Adrenal gland (tissue), 12 donors: ENCODE measurements around the gene CD101. TPM values are rescaled to one million over a fixed set of nuclear protein-coding genes. Genes with fewer than 3 reads are reported as not detected.

Experiments used
- DNase-seq, 7 donors: peaks; one replicate each; pipeline ENCODE4 v3.0.0-alpha.2; 2019 to 2020
- H3K27ac ChIP-seq, 5 donors: fragments of 200-600 bp; sonication (generic) in 4 of 5; 1 replicate in 3 of 5; 2 replicates in 2 of 5; pipeline versions ENCODE4 v1.5.1 to v1.8.0; 2016 to 2020; ENCODE audit warnings: mild to moderate bottlenecking in 1 of 5
- H3K27me3 ChIP-seq: fragments of 200-600 bp; 2 replicates; pipeline ENCODE4 v1.8.0; 2021
- H3K36me3 ChIP-seq, 2 donors: fragments of 200-600 bp; replicated peaks in 1 of 2; 1 replicate in 1 of 2; 2 replicates in 1 of 2; pipeline versions ENCODE4 v1.5.1 to v1.8.0; 2018 to 2022
- H3K4me1 ChIP-seq, 2 donors: fragments of 200-600 bp; replicated peaks in 1 of 2; 1 replicate in 1 of 2; 2 replicates in 1 of 2; pipeline versions ENCODE4 v1.5.1 to v1.8.0; 2018 to 2021
- H3K4me3 ChIP-seq, 4 donors: fragments of 200-600 bp; sonication (generic) in 3 of 4; one replicate each; pipeline ENCODE4 v1.5.1; 2016 to 2018
- H3K9me3 ChIP-seq, 3 donors: fragments of 200-600 bp; sonication (generic) in 1 of 3; replicated peaks in 1 of 3; 1 replicate in 2 of 3; 2 replicates in 1 of 3; pipeline versions ENCODE4 v1.5.1 to v1.8.0; 2016 to 2021
- CTCF ChIP-seq, 6 experiments: fragments of 450-650 bp in 4 of 6; fragments of 200-600 bp in 2 of 6; sonication (generic) in 1 of 6; IDR thresholded peaks; 1 replicate in 5 of 6; 2 replicates in 1 of 6; pipeline versions ENCODE4 v1.5.1 to v1.8.0; 2016 to 2021; ENCODE audit warnings: antibody characterized with exemption in 6 of 6, mild to moderate bottlenecking in 2 of 6, moderate library complexity in 1 of 6
- POLR2A ChIP-seq, 2 donors: fragments of 450-650 bp; IDR thresholded peaks; one replicate each; pipeline ENCODE4 v1.6.1; 2017; ENCODE audit warnings: antibody characterized with exemption in 2 of 2, mild to moderate bottlenecking in 2 of 2, moderate library complexity in 1 of 2
- WGBS, 4 donors: extraction: QIAGEN DNeasy Blood & Tissue Kit in 2 of 4; methylation state at CpG; one replicate each; pipeline versions ENCODE4 v1.1.5 to v1.1.7; 2013 to 2017; 5-methylcytosine and 5-hydroxymethylcytosine counted together
- intact Hi-C, 2 donors: fragments of 100-400 bp; cut with DNase I; formaldehyde crosslinking; loops; one replicate each; pipeline versions ENCODE4 v1.14.1 to v1.15.0; 2022 to 2023
- polyA plus RNA-seq, 3 donors: library from polyadenylated mRNA; stranded (reverse); fragments of 200-250 nt in 2 of 3; fragments of 350-450 nt in 1 of 3; fragmentation: Illumina TruSeq in 1 of 3; extraction: RNeasy Lipid Tissue Mini Kit (QIAGEN cat#74804) in 1 of 3; gene quantifications; one replicate each; pipeline ENCODE4 v1.2.3, GENCODE V29; 2013 to 2014
- total RNA-seq, 9 donors: library from RNA; depleted of rRNA in 4 of 9; stranded (reverse); fragments of >200 nt in 4 of 9; fragments of 120-200 nt in 1 of 9; fragmentation: NEBNext Ultra II Directional in 1 of 9; extraction: Animal tissue kit (Norgen Biotek cat#: 25700) in 1 of 9; gene quantifications; one replicate each; pipeline versions ENCODE4 v1.1.0 to v1.2.4, GENCODE V29; 2013 to 2023
- donor health status: healthy with polysubstance abuse.
- donor health status: Bipolar disorder and iron deficiency.
- donor health status: DM: yes; HTN: yes; CAD: no.
- donor health status: DM: no; HTN: no; CAD: no.
- donor health status: DM: no; HTN: no; CAD: no.
- donor health status: DM: yes; HTN: yes; CAD: no.

The CD101 gene
- total and polyA plus RNA-seq, 12 donors = 0.47 to 7.5 (median 1.8) TPM

- no peak for TF ChIP-seq CTCF (IDR thresholded peaks at IDR 0.05)
- intact Hi-C loops = loop anchor here (10.0 kb wide), 3 partner anchors 137 to 317 kb away; no protein-coding TSS in a partner anchor
- no peaks in the 10 kb centered on the region for H3K9me3 ChIP-seq
- no peak overlapping the region for H3K4me3 ChIP-seq
- no peak for DNase-seq
- no peak overlapping the region for H3K27ac ChIP-seq
- H3K4me1 ChIP-seq = no peaks in the 10 kb centered on the region
- 41 to 70% (median 51%) methylated on average over 8 of the region's 8 CpGs for WGBS, 4 donors
- no peaks in the 10 kb centered on the region for H3K27me3 ChIP-seq
- H3K36me3 ChIP-seq = no peaks in the 10 kb centered on the region
Observed at GRCh38 chr1:117051224-117052064, 49.9 kb downstream of the CD101 start.

- TF ChIP-seq CTCF (IDR thresholded peaks at IDR 0.05) (no peak), POLR2A (IDR thresholded peaks at IDR 0.05) (no peak)
- H3K4me3 ChIP-seq = no peak overlapping the region
- peaks cover 0 to 4% of the 10 kb centered on the region in 2 donors for H3K4me1 ChIP-seq
- intact Hi-C loops = loop anchor here (10.0 kb wide), 3 partner anchors 139 to 319 kb away; no protein-coding TSS in a partner anchor
- H3K27ac ChIP-seq = no peak overlapping the region
- DNase-seq = no peak
- no peaks in the 10 kb centered on the region for H3K9me3 ChIP-seq
- H3K27me3 ChIP-seq = no peaks in the 10 kb centered on the region
- no peaks in the 10 kb centered on the region for H3K36me3 ChIP-seq
Observed at GRCh38 chr1:117054068-117054467, 52.5 kb downstream of the CD101 start.

- Histone ChIP-seq H3K27me3 (no peaks in the 10 kb centered on the region), H3K27ac (no peak overlapping the region), H3K9me3 (no peaks in the 10 kb centered on the region), H3K4me1 (peaks cover 0 to 14% of the 10 kb centered on the region in 2 donors), H3K4me3 (peak overlapping the region in 1 of 4 donors; percentile 90), H3K36me3 (peaks cover 0 to 7% of the 10 kb centered on the region in 2 donors)
- intact Hi-C loops = loop anchor here (5.0 to 10.0 kb wide), 4 partner anchors 144 to 324 kb away; no protein-coding TSS in a partner anchor
- DNase-seq = no peak
- no peak for TF ChIP-seq POLR2A (IDR thresholded peaks at IDR 0.05)
- TF ChIP-seq CTCF (IDR thresholded peaks at IDR 0.05) = no peak
- 33 to 50% (median 36%) methylated on average over 4 of the region's 4 CpGs for WGBS, 4 donors
Observed at GRCh38 chr1:117058810-117059209, 57.2 kb downstream of the CD101 start.

- intact Hi-C loops = loop anchor here (5.0 to 10.0 kb wide), 4 partner anchors 145 to 325 kb away; no protein-coding TSS in a partner anchor
- Histone ChIP-seq H3K4me3 (peak overlapping the region in 2 of 4 donors; percentile 90 to 99), H3K27me3 (no peaks in the 10 kb centered on the region), H3K9me3 (no peaks in the 10 kb centered on the region), H3K27ac (peak overlapping the region in 4 of 5 donors; percentile 48 to 81 (median 66)), H3K36me3 (peaks cover 0 to 7% of the 10 kb centered on the region in 2 donors), H3K4me1 (peaks cover 0 to 14% of the 10 kb centered on the region in 2 donors)
- DNase-seq = peak; percentile 29 to 79 (median 63)
- 0 to 1% (median 0%) methylated on average over 14 to 18 of the region's 18 CpGs for WGBS, 4 donors
- TF ChIP-seq POLR2A (IDR thresholded peaks at IDR 0.05) (no peak), CTCF (IDR thresholded peaks at IDR 0.05) (no peak)
Observed at GRCh38 chr1:117059334-117059677, 57.7 kb downstream of the CD101 start.
